RWPE1 (cell line): ENCODE measurements around the gene TUBA3D.
"Not testable (repeated sequence)": the region's sequence is repeated elsewhere in the genome, so short reads cannot be mapped to it uniquely, and the experiment has no call there.

Experiments used
- CTCF ChIA-PET: fragments of 350-600 bp; sonication (Branson Sonifier 250); formaldehyde crosslinking; extraction: SDS; loops from one replicate; lab custom pipeline; 2021; lab: Yijun Ruan, JAX
- POLR2A ChIA-PET: fragments of 400-600 bp; formaldehyde crosslinking; extraction: SDS; loops from one replicate; lab custom pipeline; 2020; ENCODE audit warnings: antibody characterized with exemption; ENCODE audit not compliant: low non-redundant PET; lab: Yijun Ruan, JAX
- DNase-seq: peaks from one replicate; pipeline ENCODE4 v3.0.0; 2012; ENCODE audit warnings: low spot score
- H3K27ac ChIP-seq: fragments of 450-650 bp; 2 replicates; pipeline ENCODE4 v1.5.1; 2017
- CTCF ChIP-seq: fragments of 450-650 bp; conservative IDR thresholded peaks from 2 replicates; pipeline ENCODE4 v1.5.1; 2017; ENCODE audit warnings: low read depth, mild to moderate bottlenecking

The TUBA3D gene

GRCh38 chr2:131519466-131519865, 43.5 kb downstream of the TUBA3D start:
- POLR2A ChIA-PET: no interaction called here
- no peak for TF ChIP-seq CTCF
- H3K27ac ChIP-seq: no peak overlapping the region
- DNase-seq: no peak
- CTCF ChIA-PET: no interaction called here

- CTCF ChIA-PET: not testable (repeated sequence)
Measured at GRCh38 chr2:131519871-131520470, 44.1 kb downstream of the TUBA3D start.

GRCh38 chr2:131520526-131520925, 44.6 kb downstream of the TUBA3D start:
- TF ChIP-seq CTCF: no peak
- DNase-seq: no peak
- CTCF ChIA-PET: no interaction called here
- H3K27ac ChIP-seq: no peak overlapping the region
- POLR2A ChIA-PET: no interaction called here

More at GRCh38 chr2:131519871-131520470, 44.1 kb downstream of the TUBA3D start:
- DNase-seq, H3K27ac ChIP-seq, POLR2A ChIA-PET: not testable (repeated sequence)

- POLR2A ChIA-PET, H3K27ac ChIP-seq, DNase-seq, CTCF ChIA-PET: not testable (repeated sequence)
Measured at GRCh38 chr2:131521524-131521923, 45.6 kb downstream of the TUBA3D start.

GRCh38 chr2:131521961-131522781, 46.3 kb downstream of the TUBA3D start:
- POLR2A ChIA-PET: no interaction called here
- TF ChIP-seq CTCF: no peak
- CTCF ChIA-PET: no interaction called here
- DNase-seq: no peak
- no peak overlapping the region for H3K27ac ChIP-seq

- CTCF ChIA-PET, H3K27ac ChIP-seq, DNase-seq, POLR2A ChIA-PET: not testable (repeated sequence)
Measured at GRCh38 chr2:131525256-131525655, 49.3 kb downstream of the TUBA3D start.

GRCh38 chr2:131527131-131528001, 51.4 kb downstream of the TUBA3D start, which contains the start of gene CCDC74A:
Gene CCDC74A (plus strand): TSS chr2:131527888. CDS start chr2:131527971, 83 bp downstream.
- peak within 1 kb of the TSS; percentile 73 for H3K27ac ChIP-seq
- DNase-seq, POLR2A ChIA-PET: not testable (repeated sequence)
- CTCF ChIA-PET: interaction anchor here (1.3 kb wide), 1 partner anchor 35 kb away, joined by 4 read pairs; the partner anchor contains the start of gene MZT2A

- H3K27ac ChIP-seq: peak overlapping the region; percentile 25; the same call in 1 of the 2 replicates
- POLR2A ChIA-PET, DNase-seq: not testable (repeated sequence)
- CTCF ChIA-PET: interaction anchor here (0.7 kb wide), 1 partner anchor 144 kb away, joined by 4 read pairs; no protein-coding TSS in a partner anchor
Measured at GRCh38 chr2:131528981-131529863, 53.3 kb downstream of the TUBA3D start.

- POLR2A ChIA-PET, DNase-seq, H3K27ac ChIP-seq: not testable (repeated sequence)
- CTCF ChIA-PET: interaction anchor here (0.7 kb wide), 1 partner anchor 143 kb away, joined by 4 read pairs; no protein-coding TSS in a partner anchor
Measured at GRCh38 chr2:131529864-131530445, 54.0 kb downstream of the TUBA3D start.

- H3K27ac ChIP-seq, CTCF ChIA-PET, POLR2A ChIA-PET, DNase-seq: not testable (repeated sequence)
Measured at GRCh38 chr2:131530626-131531344, 54.9 kb downstream of the TUBA3D start.

GRCh38 chr2:131531547-131532185, 55.7 kb downstream of the TUBA3D start:
- POLR2A ChIA-PET, DNase-seq, CTCF ChIA-PET, H3K27ac ChIP-seq: not testable (repeated sequence)
